H1 (cell line): ENCODE measurements around the gene MITF. TPM values are rescaled to one million over a fixed set of nuclear protein-coding genes. Genes with fewer than 3 reads are reported as not detected.

Source experiments
- CTCF ChIA-PET: fragments of 300-600 bp; sonication (Branson Sonifier 250); formaldehyde crosslinking; loops from one replicate; lab custom pipeline; 2021; ENCODE audit not compliant: partially characterized antibody; lab: Charles Lee
- POLR2A ChIA-PET: fragments of 300-600 bp; sonication (Branson Sonifier 250); formaldehyde crosslinking; loops from one replicate; lab custom pipeline; 2021; ENCODE audit warnings: inconsistent platforms; ENCODE audit not compliant: partially characterized antibody; lab: Charles Lee
- DNase-seq, 2 experiments: peaks; one replicate each; pipeline versions ENCODE4 v3.0.0 to v3.0.0-alpha.2; 2010 to 2022; ENCODE audit warnings: low spot score in 2 of 2, low read depth in 1 of 2, mixed read lengths in 1 of 2
- FAIRE-seq: peaks from 2 replicates; lab custom pipeline; 2011; peaks lifted over from hg19 to GRCh38; lab: Jason Lieb, UNC
- H2AFZ ChIP-seq: 2 replicates; pipeline ENCODE4 v1.8.1; 2012; ENCODE audit warnings: low read length, inconsistent platforms
- H2AK5ac ChIP-seq: 2 replicates; pipeline ENCODE4 v1.6.1; 2013; ENCODE audit warnings: low read depth, low read length
- H2BK120ac ChIP-seq: replicated peaks from 2 replicates; pipeline ENCODE3; 2013; ENCODE audit warnings: low read depth, low read length, inconsistent platforms
- H2BK12ac ChIP-seq: 2 replicates; pipeline ENCODE4 v1.6.1; 2013; ENCODE audit warnings: low read depth, low read length
- H2BK15ac ChIP-seq: 2 replicates; pipeline ENCODE4 v1.6.1; 2013; ENCODE audit warnings: low read length
- H2BK20ac ChIP-seq: 2 replicates; pipeline ENCODE4 v1.6.1; 2013; ENCODE audit warnings: low read length
- H2BK5ac ChIP-seq: 2 replicates; pipeline ENCODE4 v1.6.1; 2013; ENCODE audit warnings: low read depth, low read length
- H3K14ac ChIP-seq: 2 replicates; pipeline ENCODE4 v1.6.1; 2013; ENCODE audit warnings: inconsistent platforms; ENCODE audit not compliant: insufficient read length
- H3K18ac ChIP-seq: 2 replicates; pipeline ENCODE4 v1.6.1; 2013; ENCODE audit warnings: low read length; ENCODE audit errors: extremely low read depth
- H3K23ac ChIP-seq: 2 replicates; pipeline ENCODE4 v1.6.1; 2013; ENCODE audit warnings: inconsistent platforms; ENCODE audit not compliant: insufficient read length
- H3K23me2 ChIP-seq: 2 replicates; pipeline ENCODE4 v1.6.1; 2013; ENCODE audit warnings: low read depth, low read length
- H3K27ac ChIP-seq: 2 replicates; pipeline ENCODE4 v1.6.1; 2011; ENCODE audit warnings: low read depth, low read length, inconsistent platforms
- H3K27me3 ChIP-seq, 4 experiments: replicated peaks in 1 of 4; 1 replicate in 1 of 4; 2 replicates in 3 of 4; pipeline versions ENCODE4 v1.6.1 to v1.8.1; 2011 to 2013; ENCODE audit warnings: low read length in 3 of 4, mild to moderate bottlenecking in 3 of 4, inconsistent platforms in 2 of 4, mixed read lengths in 2 of 4, moderate library complexity in 1 of 4; ENCODE audit not compliant: control insufficient read depth in 3 of 4, insufficient read depth in 3 of 4; ENCODE audit errors: extremely low read depth in 1 of 4
- H3K36me3 ChIP-seq, 4 experiments: 2 replicates each; pipeline versions ENCODE4 v1.6.1 to v1.8.1; 2011 to 2013; ENCODE audit warnings: mild to moderate bottlenecking in 4 of 4, low read length in 3 of 4, moderate library complexity in 2 of 4, control low read depth in 1 of 4, inconsistent platforms in 1 of 4; ENCODE audit not compliant: insufficient read depth in 4 of 4, control insufficient read depth in 2 of 4
- H3K4ac ChIP-seq: replicated peaks from 2 replicates; pipeline ENCODE3; 2013; ENCODE audit warnings: low read length, low read depth, mixed read lengths, inconsistent platforms; ENCODE audit not compliant: insufficient read length
- H3K4me1 ChIP-seq, 4 experiments: replicated peaks in 1 of 4; 1 replicate in 1 of 4; 2 replicates in 3 of 4; pipeline versions ENCODE4 v1.6.1 to v1.8.1; 2011 to 2013; ENCODE audit warnings: low read length in 3 of 4, inconsistent platforms in 2 of 4, mixed read lengths in 1 of 4; ENCODE audit not compliant: insufficient read depth in 4 of 4, control insufficient read depth in 3 of 4
- H3K4me2 ChIP-seq, 2 experiments: 2 replicates each; pipeline versions ENCODE4 v1.6.1 to v1.8.1; 2011 to 2013; ENCODE audit warnings: low read depth in 2 of 2, low read length in 2 of 2, control low read depth in 1 of 2, inconsistent platforms in 1 of 2, mild to moderate bottlenecking in 1 of 2; ENCODE audit not compliant: insufficient read depth in 1 of 2
- H3K4me3 ChIP-seq, 4 experiments: fragments of 200-600, 300-600 bp in 1 of 4; sonication (generic), shearing (Covaris generic), sonication (Bioruptor Twin) in 1 of 4; 2 replicates each; pipeline versions ENCODE4 v1.5.1 to v1.8.1; 2011 to 2016; ENCODE audit warnings: low read length in 4 of 4, low read depth in 3 of 4, control low read depth in 2 of 4, inconsistent platforms in 2 of 4, mild to moderate bottlenecking in 2 of 4, mixed read lengths in 1 of 4, moderate library complexity in 1 of 4; ENCODE audit not compliant: insufficient read depth in 2 of 4; ENCODE audit errors: extremely low read depth in 1 of 4
- H3K56ac ChIP-seq: replicated peaks from 2 replicates; pipeline ENCODE3; 2013; ENCODE audit warnings: low read depth, mild to moderate bottlenecking, mixed read lengths, low read length, inconsistent platforms; ENCODE audit not compliant: insufficient read length
- H3K79me1 ChIP-seq: 2 replicates; pipeline ENCODE4 v1.6.1; 2013; ENCODE audit warnings: low read depth, low read length, control low read depth
- H3K79me2 ChIP-seq, 2 experiments: 2 replicates each; pipeline versions ENCODE4 v1.6.1 to v1.8.1; 2012 to 2013; ENCODE audit warnings: low read length in 2 of 2, mild to moderate bottlenecking in 2 of 2, inconsistent platforms in 1 of 2; ENCODE audit not compliant: insufficient read depth in 2 of 2, control insufficient read depth in 1 of 2
- H3K9ac ChIP-seq, 4 experiments: replicated peaks in 1 of 4; 1 replicate in 1 of 4; 2 replicates in 3 of 4; pipeline versions ENCODE4 v1.6.1 to v1.8.1; 2011 to 2013; ENCODE audit warnings: low read depth in 3 of 4, low read length in 3 of 4, control low read depth in 2 of 4, mild to moderate bottlenecking in 2 of 4, moderate library complexity in 2 of 4, inconsistent platforms in 1 of 4; ENCODE audit errors: extremely low read depth in 1 of 4
- H3K9me3 ChIP-seq, 2 experiments: 2 replicates each; pipeline versions ENCODE4 v1.6.1 to v1.8.1; 2012 to 2013; ENCODE audit warnings: mild to moderate bottlenecking in 2 of 2, moderate library complexity in 2 of 2, control low read depth in 1 of 2, inconsistent platforms in 1 of 2, low read depth in 1 of 2, low read length in 1 of 2, mixed read lengths in 1 of 2; ENCODE audit not compliant: insufficient read depth in 2 of 2
- H4K20me1 ChIP-seq, 2 experiments: replicated peaks in 1 of 2; 2 replicates each; pipeline versions ENCODE3 to v1.8.1; 2011 to 2013; ENCODE audit warnings: inconsistent platforms in 2 of 2, low read length in 2 of 2, mild to moderate bottlenecking in 1 of 2; ENCODE audit not compliant: insufficient read depth in 2 of 2, control insufficient read depth in 1 of 2
- H4K5ac ChIP-seq: 2 replicates; pipeline ENCODE4 v1.6.1; 2013; ENCODE audit warnings: low read length, low read depth, mixed read lengths, inconsistent platforms; ENCODE audit not compliant: insufficient read length
- H4K8ac ChIP-seq: 2 replicates; pipeline ENCODE4 v1.8.0; 2013; ENCODE audit warnings: mild to moderate bottlenecking, moderate library complexity, low read length, inconsistent platforms; ENCODE audit not compliant: insufficient read depth; ENCODE audit errors: extremely low read depth
- H4K91ac ChIP-seq: replicated peaks from 2 replicates; pipeline ENCODE3; 2013; ENCODE audit warnings: low read length, mixed read lengths, inconsistent platforms; ENCODE audit not compliant: insufficient read length
- ASH2L ChIP-seq: fragments of 200-600, 300-600 bp; sonication (generic); IDR thresholded peaks from one replicate; pipeline ENCODE4 v1.7.1; 2017; ENCODE audit warnings: low read length
- CTBP2 ChIP-seq: IDR thresholded peaks from 2 replicates; pipeline ENCODE4 v1.7.0; 2011; ENCODE audit warnings: borderline replicate concordance, mild to moderate bottlenecking, moderate library complexity, mixed read lengths, low read length; ENCODE audit not compliant: insufficient read depth, insufficient read length
- NRF1 ChIP-seq: IDR thresholded peaks from 2 replicates; pipeline ENCODE4 v1.6.1; 2011; ENCODE audit warnings: mild to moderate bottlenecking, low read depth, low read length, improper control_type of control experiment
- SP2 ChIP-seq: IDR thresholded peaks from 2 replicates; pipeline ENCODE4 v1.6.1; 2012; ENCODE audit warnings: mild to moderate bottlenecking, low read length, inconsistent platforms
- TBP ChIP-seq: IDR thresholded peaks from 2 replicates; pipeline ENCODE4 v1.6.1; 2011; ENCODE audit warnings: low read depth, low read length, improper control_type of control experiment
- WGBS, 2 experiments: shearing (Covaris generic) in 1 of 2; methylation state at CpG; one replicate each; pipeline versions ENCODE4 v1.1.6 to v1.1.7; 2013 to 2015; ENCODE audit warnings: low lambda C conversion rate in 2 of 2, mixed read lengths in 2 of 2, inconsistent platforms in 1 of 2, low coverage in 1 of 2, missing lambda C conversion rate in 1 of 2; ENCODE audit not compliant: insufficient replicate concordance in 2 of 2, insufficient coverage in 1 of 2, insufficient read length in 1 of 2; ENCODE audit errors: extremely low coverage in 1 of 2, missing lambda C conversion rate in 1 of 2; 5-methylcytosine and 5-hydroxymethylcytosine counted together
- polyA plus RNA-seq, 7 experiments: library from polyadenylated mRNA; depleted of rRNA in 3 of 7; stranded (reverse) in 5 of 7; unstranded in 2 of 7; fragments of >200 nt in 5 of 7; fragments of 200-250 nt in 2 of 7; gene quantifications; 1 replicate in 5 of 7; 2 replicates in 1 of 7; 4 replicates in 1 of 7; pipeline versions ENCODE4 v1.2.1 to v1.2.3, GENCODE V29; 2011 to 2013; ENCODE audit warnings: missing spikeins in 2 of 7, mixed read lengths in 2 of 7
- total RNA-seq: library from RNA; stranded (reverse); fragmentation: NEBNext Ultra II Directional; extraction: Animal tissue kit (Norgen Biotek cat#: 25700); gene quantifications from 2 replicates; pipeline ENCODE4 v1.2.1, GENCODE V29; 2021
- TF ChIP-seq, protein P1 (sequence below): IDR thresholded peaks from 2 replicates; pipeline ENCODE4 v1.6.1; 2011; ENCODE audit warnings: low read depth, mild to moderate bottlenecking, low read length; ENCODE audit not compliant: insufficient read depth

Gene MITF
- total and polyA plus RNA-seq, 2 of the 8 experiments (the other 6 are each of a cell fraction or from before 2014, with no cell fraction given): 0.53 to 1.4 TPM

- no peaks in the 10 kb centered on the region for H3K23me2 ChIP-seq
- H2BK12ac ChIP-seq: no peak overlapping the region
- H2AFZ ChIP-seq: no peak overlapping the region
- no peaks in the 10 kb centered on the region for H3K4me1 ChIP-seq
- 80% methylated on average over 5 of the region's 5 CpGs; no CpG with 5 or more reads in 1 of the 2 experiments for WGBS, 2 experiments
- H3K36me3 ChIP-seq: no peaks in the 10 kb centered on the region
- no peaks in the 10 kb centered on the region for H3K9me3 ChIP-seq
- no peak overlapping the region for H3K14ac ChIP-seq
- H2BK5ac ChIP-seq: no peak overlapping the region
- no peak overlapping the region for H3K18ac ChIP-seq
- no peak overlapping the region for H2BK120ac ChIP-seq
- POLR2A ChIA-PET: no interaction called here
- no peak overlapping the region for H2BK20ac ChIP-seq
- no peak overlapping the region for H3K4me3 ChIP-seq
- no peak overlapping the region for H3K9ac ChIP-seq
- H4K20me1 ChIP-seq: no peaks in the 10 kb centered on the region
- H2BK15ac ChIP-seq: no peak overlapping the region
- H3K4ac ChIP-seq: no peak overlapping the region
- no peaks in the 10 kb centered on the region for H3K79me1 ChIP-seq
- H4K5ac ChIP-seq: no peak overlapping the region
- no peak overlapping the region for H2AK5ac ChIP-seq
- no peaks in the 10 kb centered on the region for H3K79me2 ChIP-seq
- DNase-seq (no peak), FAIRE-seq (no peak)
- no peaks in the 10 kb centered on the region for H3K27me3 ChIP-seq
- CTCF ChIA-PET: interaction anchor here (1.0 kb wide), 1 partner anchor 91 kb away, joined by 3 read pairs; no protein-coding TSS in a partner anchor
- H3K4me2 ChIP-seq: no peak overlapping the region
- TF ChIP-seq TBP: no peak
- TF ChIP-seq CTBP2: no peak
- TF ChIP-seq, protein P1, sequence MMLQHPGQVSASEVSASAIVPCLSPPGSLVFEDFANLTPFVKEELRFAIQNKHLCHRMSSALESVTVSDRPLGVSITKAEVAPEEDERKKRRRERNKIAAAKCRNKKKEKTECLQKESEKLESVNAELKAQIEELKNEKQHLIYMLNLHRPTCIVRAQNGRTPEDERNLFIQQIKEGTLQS: no peak
- TF ChIP-seq NRF1: no peak
- TF ChIP-seq SP2: no peak
- TF ChIP-seq ASH2L: no peak
- no peak overlapping the region for H3K56ac ChIP-seq
- H4K91ac ChIP-seq: no peak overlapping the region
- H4K8ac ChIP-seq: no peak overlapping the region
- no peak overlapping the region for H3K23ac ChIP-seq
- no peak overlapping the region for H3K27ac ChIP-seq
Measured at GRCh38 chr3:69881756-69882428, 142.6 kb downstream of the MITF start.
